Sigmoid colon (tissue), 7 donors: ENCODE results near the gene HHIPL1. TPM values are rescaled to one million over a fixed set of nuclear protein-coding genes. Genes with fewer than 3 reads are reported as not detected.

ENCODE experiments used
- DNase-seq: peaks from one replicate; pipeline ENCODE4 v3.0.0-alpha.2; 2019
- H3K27ac ChIP-seq, 4 donors: fragments of 200-600 bp; sonication (generic); one replicate each; pipeline ENCODE4 v1.5.1; 2016 to 2019; ENCODE audit warnings: mild to moderate bottlenecking in 1 of 4
- H3K27me3 ChIP-seq, 3 donors: fragments of 200-600 bp; sonication (generic); one replicate each; pipeline ENCODE4 v1.5.1; 2019; ENCODE audit warnings: mild to moderate bottlenecking in 1 of 3
- H3K36me3 ChIP-seq, 4 donors: fragments of 200-600 bp; sonication (generic); one replicate each; pipeline ENCODE4 v1.5.1; 2016 to 2019
- H3K4me1 ChIP-seq, 4 donors: fragments of 200-600 bp; sonication (generic); one replicate each; pipeline ENCODE4 v1.5.1; 2017 to 2019
- H3K4me3 ChIP-seq, 4 donors: fragments of 200-600 bp; sonication (generic); one replicate each; pipeline ENCODE4 v1.5.1; 2017 to 2019; ENCODE audit warnings: mild to moderate bottlenecking in 2 of 4, moderate library complexity in 1 of 4
- H3K9me3 ChIP-seq, 4 donors: fragments of 200-600 bp in 3 of 4; sonication (generic) in 3 of 4; one replicate each; pipeline versions ENCODE4 v1.5.1 to v1.6.1; 2013 to 2019
- CTCF ChIP-seq, 4 experiments: fragments of 450-650 bp in 3 of 4; fragments of 200-600 bp in 1 of 4; IDR thresholded peaks; one replicate each; pipeline ENCODE4 v1.5.1; 2016 to 2019; ENCODE audit warnings: antibody characterized with exemption in 4 of 4, mild to moderate bottlenecking in 3 of 4, moderate library complexity in 2 of 4
- EP300 ChIP-seq, 4 donors: sonication (generic); formaldehyde crosslinking; IDR thresholded peaks; one replicate each; pipeline ENCODE4 v1.6.1; 2017; ENCODE audit warnings: antibody characterized with exemption in 4 of 4
- POLR2A ChIP-seq, 2 donors: fragments of 450-650 bp; IDR thresholded peaks; one replicate each; pipeline ENCODE4 v1.6.1; 2016; ENCODE audit warnings: antibody characterized with exemption in 2 of 2, mild to moderate bottlenecking in 2 of 2, moderate library complexity in 2 of 2
- POLR2AphosphoS5 ChIP-seq, 4 donors: sonication (generic); formaldehyde crosslinking; IDR thresholded peaks; one replicate each; pipeline ENCODE4 v1.6.1; 2017; ENCODE audit warnings: antibody characterized with exemption in 4 of 4
- whole genome bisulfite sequencing, 2 donors: extraction: QIAGEN DNeasy Blood & Tissue Kit; methylation state at CpG; one replicate each; pipeline ENCODE4 v1.1.7; 2013; 5-methylcytosine and 5-hydroxymethylcytosine counted together
- intact Hi-C: fragments of 100-400 bp; cut with DNase I; formaldehyde crosslinking; loops from one replicate; pipeline ENCODE4 v1.15.1; 2023
- polyA plus RNA-seq, 3 donors: library from polyadenylated mRNA; stranded (reverse); fragments of 200-250 nt; gene quantifications; one replicate each; pipeline ENCODE4 v1.2.3, GENCODE V29; 2013
- total RNA-seq, 4 donors: library from RNA; depleted of rRNA; stranded (reverse); fragments of >200 nt; gene quantifications; one replicate each; pipeline ENCODE4 v1.1.0, GENCODE V29; 2016
- donor health status: healthy with polysubstance abuse.
- donor health status: Bipolar disorder and iron deficiency.
- donor health status: healthy.

Gene HHIPL1
- total and polyA plus RNA-seq, 7 donors = 0.80 to 10.8 (median 4.3) TPM; not detected in 2

- no peak for TF ChIP-seq POLR2AphosphoS5 (IDR thresholded peaks at IDR 0.05)
- TF ChIP-seq CTCF (IDR thresholded peaks at IDR 0.05) = no peak
- TF ChIP-seq POLR2A (IDR thresholded peaks at IDR 0.05) = no peak
- TF ChIP-seq EP300 (IDR thresholded peaks at IDR 0.05) = no peak
- peak; percentile 40 for DNase-seq
- Histone ChIP-seq H3K4me3 (no peak overlapping the region), H3K4me1 (peaks cover 0 to 16% (median 11%) of the 10 kb centered on the region in 4 donors), H3K27ac (no peak overlapping the region), H3K27me3 (no peaks in the 10 kb centered on the region), H3K36me3 (no peaks in the 10 kb centered on the region), H3K9me3 (no peaks in the 10 kb centered on the region)
- intact Hi-C loops = no loop called here
- 53 to 56% methylated on average over 18 of the region's 18 CpGs for WGBS, 2 donors
Observed at GRCh38 chr14:99725774-99726537, 81.0 kb downstream of the HHIPL1 start.

GRCh38 chr14:99726538-99727095 is 81.7 kb downstream of the HHIPL1 start:
- intact Hi-C loops = no loop called here
- Histone ChIP-seq H3K9me3 (no peaks in the 10 kb centered on the region), H3K36me3 (no peaks in the 10 kb centered on the region), H3K27ac (no peak overlapping the region), H3K27me3 (no peaks in the 10 kb centered on the region), H3K4me1 (peaks cover 0 to 21% (median 18%) of the 10 kb centered on the region in 4 donors), H3K4me3 (no peak overlapping the region)
- TF ChIP-seq CTCF (IDR thresholded peaks at IDR 0.05) (no peak), EP300 (IDR thresholded peaks at IDR 0.05) (no peak), POLR2AphosphoS5 (IDR thresholded peaks at IDR 0.05) (no peak), POLR2A (IDR thresholded peaks at IDR 0.05) (no peak)
- peak; percentile 56 for DNase-seq
- 78 to 82% methylated on average over 26 of the region's 26 CpGs for WGBS, 2 donors

- Histone ChIP-seq H3K27me3 (no peaks in the 10 kb centered on the region), H3K36me3 (no peaks in the 10 kb centered on the region), H3K4me3 (no peak overlapping the region), H3K9me3 (no peaks in the 10 kb centered on the region), H3K4me1 (peaks cover 0 to 28% (median 24%) of the 10 kb centered on the region in 4 donors), H3K27ac (no peak overlapping the region)
- DNase-seq = peak; percentile 60
- intact Hi-C loops = no loop called here
- TF ChIP-seq POLR2AphosphoS5 (IDR thresholded peaks at IDR 0.05) (no peak), CTCF (IDR thresholded peaks at IDR 0.05) (no peak), EP300 (IDR thresholded peaks at IDR 0.05) (no peak), POLR2A (IDR thresholded peaks at IDR 0.05) (no peak)
- WGBS, 2 donors = 82 to 91% methylated on average over 25 of the region's 25 CpGs
Observed at GRCh38 chr14:99727096-99727870, 82.4 kb downstream of the HHIPL1 start.

GRCh38 chr14:99728231-99728920 is 83.4 kb downstream of the HHIPL1 start:
- no peak overlapping the region for H3K4me3 ChIP-seq
- WGBS, 2 donors = 77 to 88% methylated on average over 16 of the region's 16 CpGs
- no peaks in the 10 kb centered on the region for H3K9me3 ChIP-seq
- peak; percentile 68 for DNase-seq
- H3K27me3 ChIP-seq = no peaks in the 10 kb centered on the region
- peaks cover 0 to 28% (median 26%) of the 10 kb centered on the region in 4 donors for H3K4me1 ChIP-seq
- H3K36me3 ChIP-seq = no peaks in the 10 kb centered on the region
- intact Hi-C loops = no loop called here
- TF ChIP-seq EP300 (IDR thresholded peaks at IDR 0.05) = no peak
- no peak for TF ChIP-seq CTCF (IDR thresholded peaks at IDR 0.05)
- TF ChIP-seq POLR2A (IDR thresholded peaks at IDR 0.05) = no peak
- TF ChIP-seq POLR2AphosphoS5 (IDR thresholded peaks at IDR 0.05) = no peak
- H3K27ac ChIP-seq = no peak overlapping the region
